Osteocyte (in vitro differentiated cells): ENCODE results near the gene LIMS2. TPM values are rescaled to one million over a fixed set of nuclear protein-coding genes. Genes with fewer than 3 reads are reported as not detected.

Experiments used
- DNase-seq: peaks from one replicate; pipeline ENCODE4 v3.0.0; 2021; ENCODE audit warnings: mixed read lengths; ENCODE audit not compliant: unreplicated experiment; ENCODE audit errors: extremely low spot score
- H3K27ac Mint-ChIP-seq: one replicate; pipeline ENCODE4 v1.8.0; 2021; ENCODE audit warnings: mild to moderate bottlenecking, mixed read lengths; ENCODE audit not compliant: unreplicated experiment
- H3K27me3 Mint-ChIP-seq: one replicate; pipeline ENCODE4 v1.8.0; 2021; ENCODE audit warnings: mixed read lengths; ENCODE audit not compliant: unreplicated experiment
- H3K36me3 Mint-ChIP-seq: one replicate; pipeline ENCODE4 v1.8.0; 2021; ENCODE audit warnings: mixed read lengths; ENCODE audit not compliant: unreplicated experiment
- H3K4me1 Mint-ChIP-seq: one replicate; pipeline ENCODE4 v1.8.0; 2021; ENCODE audit warnings: mixed read lengths; ENCODE audit not compliant: unreplicated experiment
- H3K4me3 Mint-ChIP-seq: one replicate; pipeline ENCODE4 v1.8.0; 2021; ENCODE audit warnings: mild to moderate bottlenecking, moderate library complexity, mixed read lengths; ENCODE audit not compliant: unreplicated experiment
- H3K9me3 Mint-ChIP-seq: one replicate; pipeline ENCODE4 v1.8.0; 2021; ENCODE audit warnings: mixed read lengths; ENCODE audit not compliant: unreplicated experiment
- total RNA-seq: library from RNA; stranded (reverse); gene quantifications from 2 replicates; pipeline ENCODE4 v1.2.1, GENCODE V29; 2021
- TF ChIP-seq, protein P1 (sequence below): fragments of 200-600 bp; sonication (generic); IDR thresholded peaks from 2 replicates; pipeline ENCODE4 v1.5.0; 2021; ENCODE audit warnings: antibody characterized with exemption, mild to moderate bottlenecking, moderate library complexity

LIMS2 gene
- total RNA-seq, 1 donor from 2014 or later, result 51.0 TPM

GRCh38 chr2:127683056-127683455 is 7.7 kb upstream of the LIMS2 start:
- no peaks in the 10 kb centered on the region for H3K27me3 Mint-ChIP-seq
- TF ChIP-seq, protein P1, sequence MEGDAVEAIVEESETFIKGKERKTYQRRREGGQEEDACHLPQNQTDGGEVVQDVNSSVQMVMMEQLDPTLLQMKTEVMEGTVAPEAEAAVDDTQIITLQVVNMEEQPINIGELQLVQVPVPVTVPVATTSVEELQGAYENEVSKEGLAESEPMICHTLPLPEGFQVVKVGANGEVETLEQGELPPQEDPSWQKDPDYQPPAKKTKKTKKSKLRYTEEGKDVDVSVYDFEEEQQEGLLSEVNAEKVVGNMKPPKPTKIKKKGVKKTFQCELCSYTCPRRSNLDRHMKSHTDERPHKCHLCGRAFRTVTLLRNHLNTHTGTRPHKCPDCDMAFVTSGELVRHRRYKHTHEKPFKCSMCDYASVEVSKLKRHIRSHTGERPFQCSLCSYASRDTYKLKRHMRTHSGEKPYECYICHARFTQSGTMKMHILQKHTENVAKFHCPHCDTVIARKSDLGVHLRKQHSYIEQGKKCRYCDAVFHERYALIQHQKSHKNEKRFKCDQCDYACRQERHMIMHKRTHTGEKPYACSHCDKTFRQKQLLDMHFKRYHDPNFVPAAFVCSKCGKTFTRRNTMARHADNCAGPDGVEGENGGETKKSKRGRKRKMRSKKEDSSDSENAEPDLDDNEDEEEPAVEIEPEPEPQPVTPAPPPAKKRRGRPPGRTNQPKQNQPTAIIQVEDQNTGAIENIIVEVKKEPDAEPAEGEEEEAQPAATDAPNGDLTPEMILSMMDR, result no peak
- no peak for DNase-seq
- H3K36me3 Mint-ChIP-seq, result no peaks in the 10 kb centered on the region
- H3K9me3 Mint-ChIP-seq, result peaks cover 3% of the 10 kb centered on the region
- H3K27ac Mint-ChIP-seq, result peak overlapping the region; percentile 79
- H3K4me1 Mint-ChIP-seq, result peaks cover 26% of the 10 kb centered on the region
- no peak overlapping the region for H3K4me3 Mint-ChIP-seq

DNA sequence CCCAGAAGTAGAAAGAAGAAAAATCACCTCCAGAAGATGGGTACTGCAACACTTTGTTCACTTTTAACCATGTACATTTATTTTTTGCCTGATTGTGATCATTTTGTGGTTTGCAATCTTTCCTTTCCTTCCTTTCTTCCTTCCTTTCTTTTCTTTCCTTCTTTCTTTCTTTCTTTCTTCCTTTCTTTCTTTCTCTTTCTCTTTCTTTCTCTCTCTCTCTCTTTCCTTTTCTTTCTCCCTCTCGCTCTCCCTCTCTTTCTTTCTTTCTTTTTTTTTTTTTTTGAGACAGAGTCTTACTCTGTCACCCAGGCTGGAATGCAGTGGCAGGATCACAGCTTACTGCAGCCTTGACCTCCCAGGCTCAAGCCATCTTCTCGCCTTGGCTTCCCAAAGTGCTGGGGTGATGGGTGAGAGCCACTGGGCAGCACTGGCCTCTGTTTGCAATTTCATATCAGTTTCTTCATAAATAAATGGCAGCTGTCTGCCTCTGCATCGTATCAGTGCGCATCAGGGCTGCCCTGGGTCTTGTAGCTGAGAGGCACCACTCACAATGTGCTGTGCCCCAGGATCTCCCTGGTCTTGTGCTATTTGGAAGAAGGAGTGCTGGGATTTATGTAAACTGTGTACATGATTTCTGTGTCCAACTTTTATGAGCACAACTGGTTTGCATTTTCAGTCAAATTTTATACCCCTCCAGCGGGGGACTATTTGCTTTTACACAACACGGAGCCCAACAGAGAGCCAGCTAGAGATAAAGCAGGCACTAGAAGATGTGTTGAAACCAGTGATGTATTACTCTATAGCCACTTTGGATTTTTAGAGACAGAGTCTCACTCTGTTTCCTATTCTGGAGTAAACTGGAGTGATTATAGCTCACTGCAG is 6.9 kb upstream of the LIMS2 start:
- Mint-ChIP-seq H3K4me1 (peaks cover 26% of the 10 kb centered on the region), H3K4me3 (no peak overlapping the region), H3K27me3 (no peaks in the 10 kb centered on the region), H3K36me3 (no peaks in the 10 kb centered on the region), H3K9me3 (no peaks in the 10 kb centered on the region), H3K27ac (peak overlapping the region; percentile 51)
- no peak for DNase-seq
- TF ChIP-seq, protein P1, result no peak

- DNase-seq, result no peak
- Mint-ChIP-seq H3K4me3 (no peak overlapping the region), H3K36me3 (no peaks in the 10 kb centered on the region), H3K27ac (no peak overlapping the region), H3K27me3 (no peaks in the 10 kb centered on the region), H3K4me1 (peaks cover 33% of the 10 kb centered on the region), H3K9me3 (no peaks in the 10 kb centered on the region)
- TF ChIP-seq, protein P1, result no peak
These were observed 6.0 kb upstream of the LIMS2 start for GRCh38 chr2:127681288-127681804.

GRCh38 chr2:127680706-127681287 is 5.5 kb upstream of the LIMS2 start:
- no peak overlapping the region for H3K4me3 Mint-ChIP-seq
- peaks cover 37% of the 10 kb centered on the region for H3K4me1 Mint-ChIP-seq
- DNase-seq, result no peak
- H3K27me3 Mint-ChIP-seq, result no peaks in the 10 kb centered on the region
- no peak overlapping the region for H3K27ac Mint-ChIP-seq
- TF ChIP-seq, protein P1, result no peak
- H3K36me3 Mint-ChIP-seq, result no peaks in the 10 kb centered on the region
- no peaks in the 10 kb centered on the region for H3K9me3 Mint-ChIP-seq
